ENCODE data around the gene LSM12. TPM values are rescaled to one million over a fixed set of nuclear protein-coding genes. Genes with fewer than 3 reads are reported as not detected.

Gene LSM12
- polyA plus RNA-seq, 3 donors, result 24.7 to 65.8 (median 64.4) TPM

DNA sequence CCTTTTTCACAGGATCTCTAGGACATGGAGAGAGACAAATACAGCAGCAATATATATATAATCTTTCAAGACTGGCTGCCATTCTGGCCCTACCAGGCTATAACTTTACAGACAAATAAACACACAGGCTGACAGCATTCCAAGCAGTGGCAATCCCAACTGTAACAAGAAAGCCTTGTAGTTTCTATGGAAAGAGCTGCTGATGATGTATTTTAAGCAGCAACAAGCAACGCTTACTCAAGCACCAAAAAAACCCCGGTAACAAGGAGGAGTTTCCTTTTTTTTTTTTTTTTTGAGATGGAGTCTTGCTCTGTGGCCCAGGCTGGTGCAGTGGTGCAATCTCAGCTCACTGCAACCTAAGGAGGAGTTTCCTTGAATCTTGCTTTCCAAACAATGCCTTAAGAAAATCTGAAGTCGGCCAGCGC lies 23.2 kb downstream of the LSM12 start:
- no CpG with 5 or more reads among the region's 4 CpGs for WGBS (ENCODE audit: insufficient coverage)
- Histone ChIP-seq H2AFZ (ENCODE audit: insufficient read depth, low read depth, low read length, poor library complexity, severe bottlenecking) (no peak overlapping the region), H3K4me2 (replicated peaks; ENCODE audit: extremely low read depth, low read length, poor library complexity, severe bottlenecking) (peak overlapping the region; percentile 53), H3K27me3 (ENCODE audit: control insufficient read depth in 2 of 2, insufficient read depth in 2 of 2, low read length in 2 of 2) (no peaks in the 10 kb centered on the region), H3K9ac (ENCODE audit: insufficient read depth, low read length, poor library complexity, severe bottlenecking) (peak overlapping the region; percentile 49), H3K27ac (ENCODE audit: low read depth in 1 of 2, low read length in 2 of 2) (peak overlapping the region; percentile 61 to 84), H3K9me3 (replicated peaks in 1 of 2; ENCODE audit: control insufficient read depth in 1 of 2, insufficient read depth in 1 of 2, low read length in 2 of 2) (no peaks in the 10 kb centered on the region), H3K36me3 (replicated peaks in 1 of 2; ENCODE audit: control insufficient read depth in 1 of 2, insufficient read depth in 2 of 2, low read length in 2 of 2) (peaks cover 27 to 35% of the 10 kb centered on the region in 2 donors), H3K79me2 (ENCODE audit: insufficient read depth, low read length) (peaks cover 53% of the 10 kb centered on the region), H3K4me1 (ENCODE audit: control insufficient read depth in 1 of 2, insufficient read depth in 2 of 2, low read length in 2 of 2) (peaks cover 29 to 40% of the 10 kb centered on the region in 2 donors), H3K4me3 (replicated peaks in 1 of 3; ENCODE audit: low read depth in 2 of 3, low read length in 3 of 3) (peak overlapping the region in 1 of 3 experiments; percentile 38), H4K20me1 (ENCODE audit: insufficient read depth, low read length) (peaks cover 46% of the 10 kb centered on the region)
- Mint-ChIP-seq H3K4me1 (peaks cover 37% of the 10 kb centered on the region), H3K27me3 (ENCODE audit: low read depth in 3 of 3) (peaks cover 0 to 2% (median 0%) of the 10 kb centered on the region in 3 donors), H3K27ac (peak overlapping the region; percentile 86 to 96 (median 92)), H3K4me3 (peak overlapping the region in 1 of 2 donors; percentile 80), H3K9me3 (peaks cover 2 to 9% (median 4%) of the 10 kb centered on the region in 7 donors), H3K36me3 (peaks cover 23 to 39% of the 10 kb centered on the region in 2 donors)
- peak; percentile 53 to 80 (median 57) for DNase-seq
- intact Hi-C loops (cut with micrococcal nuclease), result loop anchor here (5.0 kb wide), 2 partner anchors 36 to 101 kb away; partner anchors contain the start of gene PPY (in 1 of the 2)
- TF ChIP-seq, protein P1, sequence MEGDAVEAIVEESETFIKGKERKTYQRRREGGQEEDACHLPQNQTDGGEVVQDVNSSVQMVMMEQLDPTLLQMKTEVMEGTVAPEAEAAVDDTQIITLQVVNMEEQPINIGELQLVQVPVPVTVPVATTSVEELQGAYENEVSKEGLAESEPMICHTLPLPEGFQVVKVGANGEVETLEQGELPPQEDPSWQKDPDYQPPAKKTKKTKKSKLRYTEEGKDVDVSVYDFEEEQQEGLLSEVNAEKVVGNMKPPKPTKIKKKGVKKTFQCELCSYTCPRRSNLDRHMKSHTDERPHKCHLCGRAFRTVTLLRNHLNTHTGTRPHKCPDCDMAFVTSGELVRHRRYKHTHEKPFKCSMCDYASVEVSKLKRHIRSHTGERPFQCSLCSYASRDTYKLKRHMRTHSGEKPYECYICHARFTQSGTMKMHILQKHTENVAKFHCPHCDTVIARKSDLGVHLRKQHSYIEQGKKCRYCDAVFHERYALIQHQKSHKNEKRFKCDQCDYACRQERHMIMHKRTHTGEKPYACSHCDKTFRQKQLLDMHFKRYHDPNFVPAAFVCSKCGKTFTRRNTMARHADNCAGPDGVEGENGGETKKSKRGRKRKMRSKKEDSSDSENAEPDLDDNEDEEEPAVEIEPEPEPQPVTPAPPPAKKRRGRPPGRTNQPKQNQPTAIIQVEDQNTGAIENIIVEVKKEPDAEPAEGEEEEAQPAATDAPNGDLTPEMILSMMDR (IDR thresholded peaks at IDR 0.05), result no peak

DNA sequence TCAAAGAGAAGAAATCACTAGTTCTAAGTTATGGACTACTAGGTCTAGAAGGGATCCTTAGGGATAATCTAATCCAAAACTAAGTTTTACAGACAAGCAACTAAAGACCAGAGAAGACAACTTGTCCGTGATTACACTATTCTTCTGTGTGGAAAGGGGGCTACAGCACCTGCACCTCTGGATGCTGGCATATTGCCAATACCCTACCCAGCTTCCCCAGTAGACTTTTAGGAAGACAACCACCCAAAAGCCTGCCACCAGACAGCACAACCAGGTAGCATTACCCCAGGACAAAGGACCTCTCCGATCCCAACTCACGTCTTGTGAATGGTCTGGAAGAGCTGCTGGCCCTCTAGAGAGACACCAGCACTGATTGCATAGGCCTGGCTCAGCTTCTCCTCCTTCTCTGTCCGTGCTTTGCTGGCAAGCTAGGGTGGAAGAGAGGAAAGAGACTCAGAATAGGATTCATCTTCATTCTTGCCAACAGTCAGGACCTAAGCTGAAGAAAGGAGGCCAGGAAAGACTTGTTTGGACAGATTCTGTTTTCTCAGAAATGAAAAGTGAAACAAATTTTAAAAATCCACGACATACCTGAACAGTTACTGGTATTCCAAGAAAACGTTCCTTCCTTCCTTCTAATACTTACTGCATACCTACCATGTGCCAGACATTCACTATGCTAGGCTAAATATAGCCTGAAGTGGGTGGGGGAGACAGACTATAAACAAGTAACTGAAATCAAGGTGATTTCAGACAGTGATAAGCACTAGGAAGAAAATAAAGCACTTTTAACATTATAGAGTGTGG lies 26.4 kb downstream of the LSM12 start:
- Histone ChIP-seq H3K4me3 (replicated peaks in 1 of 3; ENCODE audit: low read depth in 2 of 3, low read length in 3 of 3) (no peak overlapping the region), H3K79me2 (ENCODE audit: insufficient read depth, low read length) (peaks cover 31% of the 10 kb centered on the region), H2AFZ (ENCODE audit: insufficient read depth, low read depth, low read length, poor library complexity, severe bottlenecking) (no peak overlapping the region), H3K9me3 (replicated peaks in 1 of 2; ENCODE audit: control insufficient read depth in 1 of 2, insufficient read depth in 1 of 2, low read length in 2 of 2) (no peaks in the 10 kb centered on the region), H3K4me1 (ENCODE audit: control insufficient read depth in 1 of 2, insufficient read depth in 2 of 2, low read length in 2 of 2) (peaks cover 29 to 35% of the 10 kb centered on the region in 2 donors), H3K36me3 (replicated peaks in 1 of 2; ENCODE audit: control insufficient read depth in 1 of 2, insufficient read depth in 2 of 2, low read length in 2 of 2) (peaks cover 40 to 43% of the 10 kb centered on the region in 2 donors), H3K4me2 (replicated peaks; ENCODE audit: extremely low read depth, low read length, poor library complexity, severe bottlenecking) (no peak overlapping the region), H3K27me3 (ENCODE audit: control insufficient read depth in 2 of 2, insufficient read depth in 2 of 2, low read length in 2 of 2) (no peaks in the 10 kb centered on the region), H3K9ac (ENCODE audit: insufficient read depth, low read length, poor library complexity, severe bottlenecking) (no peak overlapping the region), H3K27ac (ENCODE audit: low read depth in 1 of 2, low read length in 2 of 2) (peak overlapping the region in 1 of 2 donors; percentile 50), H4K20me1 (ENCODE audit: insufficient read depth, low read length) (peaks cover 45% of the 10 kb centered on the region)
- WGBS (ENCODE audit: insufficient coverage), result 100% methylated on average over 1 of the region's 6 CpGs
- peaks cover 30% of the 10 kb centered on the region for H3K4me1 Mint-ChIP-seq
- H3K4me3 Mint-ChIP-seq, result no peak overlapping the region
- intact Hi-C loops (cut with micrococcal nuclease), result loop anchor here (2.0 to 5.0 kb wide), 3 partner anchors 33 to 98 kb away; partner anchors contain the start of gene PPY (in 1 of the 2)
- H3K27me3 Mint-ChIP-seq (ENCODE audit: low read depth in 3 of 3), result peaks cover 0 to 2% (median 0%) of the 10 kb centered on the region in 3 donors
- H3K36me3 Mint-ChIP-seq, result peaks cover 38 to 47% of the 10 kb centered on the region in 2 donors
- DNase-seq, result no peak
- H3K9me3 Mint-ChIP-seq, result no peaks in the 10 kb centered on the region
- peak overlapping the region in 3 of 7 donors; percentile 9 to 42 (median 21) for H3K27ac Mint-ChIP-seq
- TF ChIP-seq, protein P1 (IDR thresholded peaks at IDR 0.05), result no peak
